HepG2 (cell line): ENCODE results near the gene FYB2. TPM values are rescaled to one million over a fixed set of nuclear protein-coding genes. Genes with fewer than 3 reads are reported as not detected.

Experiments
- BRCA1 ChIP-seq: sonication (generic); formaldehyde crosslinking; IDR thresholded peaks from 2 replicates; pipeline ENCODE4 v1.4.0; 2020; ENCODE audit warnings: missing genetic modification reagents
- ELF3 ChIP-seq: IDR thresholded peaks from 2 replicates; pipeline ENCODE4 v1.6.1; 2016; ENCODE audit warnings: missing genetic modification reagents, missing compliant biosample characterization
- GTF2F1 ChIP-seq: fragments of 150-350 bp; IDR thresholded peaks from 2 replicates; pipeline ENCODE4 v1.6.1; 2014; ENCODE audit warnings: low read length
- IKZF5 ChIP-seq: IDR thresholded peaks from 2 replicates; pipeline ENCODE4 v1.6.1; 2018; ENCODE audit warnings: missing genetic modification reagents, mild to moderate bottlenecking, missing compliant biosample characterization
- MAFK ChIP-seq, 2 experiments: IDR thresholded peaks in 1 of 2; conservative IDR thresholded peaks in 1 of 2; 2 replicates each; pipeline ENCODE4 v1.6.1; 2011; ENCODE audit warnings: improper control_type of control experiment in 2 of 2, low read length in 2 of 2
- MXD3 ChIP-seq: IDR thresholded peaks from 2 replicates; pipeline ENCODE4 v1.6.1; 2016; ENCODE audit warnings: mild to moderate bottlenecking, missing biosample characterization, missing genetic modification reagents
- NFE2L1 ChIP-seq: sonication (generic); formaldehyde crosslinking; IDR thresholded peaks from 2 replicates; pipeline ENCODE4 v1.4.0; 2020; ENCODE audit warnings: missing genetic modification reagents, mild to moderate bottlenecking, borderline replicate concordance
- PHF21A ChIP-seq: sonication (generic); formaldehyde crosslinking; IDR thresholded peaks from 2 replicates; pipeline ENCODE4 v1.5.0; 2020; ENCODE audit warnings: mild to moderate bottlenecking, missing genetic modification reagents
- POGK ChIP-seq: sonication (generic); formaldehyde crosslinking; conservative IDR thresholded peaks from 2 replicates; pipeline ENCODE4 v1.8.0; 2022; ENCODE audit warnings: mild to moderate bottlenecking, moderate library complexity, missing genetic modification reagents
- RBAK ChIP-seq: sonication (generic); formaldehyde crosslinking; IDR thresholded peaks from 2 replicates; pipeline ENCODE4 v1.5.1; 2020; ENCODE audit warnings: mild to moderate bottlenecking, missing genetic modification reagents
- TFDP1 ChIP-seq: IDR thresholded peaks from 2 replicates; pipeline ENCODE4 v1.6.1; 2016; ENCODE audit warnings: missing compliant biosample characterization, missing genetic modification reagents, borderline replicate concordance
- ZBTB4 ChIP-seq: sonication (generic); formaldehyde crosslinking; IDR thresholded peaks from 2 replicates; pipeline ENCODE4 v1.4.0; 2020; ENCODE audit warnings: missing genetic modification reagents, mild to moderate bottlenecking, borderline replicate concordance
- ZNF281 ChIP-seq: sonication (generic); formaldehyde crosslinking; IDR thresholded peaks from 2 replicates; pipeline ENCODE4 v1.4.0; 2020; ENCODE audit warnings: missing genetic modification reagents, borderline replicate concordance
- ZNF530 ChIP-seq: sonication (generic); formaldehyde crosslinking; IDR thresholded peaks from 2 replicates; pipeline ENCODE4 v1.5.0; 2020; ENCODE audit warnings: low read depth, mild to moderate bottlenecking, missing genetic modification reagents
- ZNF800 ChIP-seq: sonication (generic); formaldehyde crosslinking; IDR thresholded peaks from 2 replicates; pipeline ENCODE4 v1.4.0; 2020; ENCODE audit warnings: missing genetic modification reagents
- polyA plus RNA-seq, 8 experiments: library from polyadenylated mRNA; depleted of rRNA in 3 of 8; stranded (reverse) in 7 of 8; unstranded in 1 of 8; fragments of >200 nt; fragmentation: Illumina TruSeq in 4 of 8; extraction: Trizol in 4 of 8; gene quantifications; 2 replicates each; pipeline versions ENCODE4 v1.2.1 to v1.2.3, GENCODE V29; 2011 to 2016; ENCODE audit warnings: low read depth in 4 of 8, missing spikeins in 1 of 8, mixed read lengths in 1 of 8; ENCODE audit not compliant: insufficient read depth in 1 of 8
- total RNA-seq, 5 experiments: library from RNA; depleted of rRNA; stranded (reverse); fragments of >200 nt; fragmentation: Illumina TruSeq; extraction: Trizol; gene quantifications; 2 replicates each; pipeline ENCODE4 v1.2.3, GENCODE V29; 2016; ENCODE audit warnings: low read depth in 1 of 5

FYB2 gene
- total and polyA plus RNA-seq, 2 of the 13 experiments (the other 11 are each of a cell fraction or from before 2014, with no cell fraction given): 1.2 to 2.7 TPM

- TF ChIP-seq POGK (CRISPR knock-in tag) (no peak), ZNF530 (CRISPR knock-in tag) (no peak), ZNF800 (CRISPR knock-in tag) (no peak), ZNF281 (CRISPR knock-in tag) (no peak), MXD3 (CRISPR knock-in tag) (no peak), NFE2L1 (CRISPR knock-in tag) (no peak), MAFK (conservative IDR thresholded peaks at IDR 0.05 in 1 of 2, IDR thresholded peaks at IDR 0.05 in 1 of 2; ENCODE audit: low read length in 2 of 2) (no peak), ELF3 (CRISPR knock-in tag) (no peak), GTF2F1 (no peak), TFDP1 (CRISPR knock-in tag) (no peak), ZBTB4 (CRISPR knock-in tag) (no peak), BRCA1 (CRISPR knock-in tag) (no peak), RBAK (CRISPR knock-in tag) (no peak), IKZF5 (CRISPR knock-in tag) (peak; percentile 44; the same call in 1 of the 2 replicates), PHF21A (CRISPR knock-in tag) (0 out of 2 replicates have a peak, but pooled peaks have one; percentile 47)
Observed at GRCh38 chr1:56820755-56821461, 1.7 kb upstream of the FYB2 start (continued).
